OCI-LY7 (cell line): ENCODE results near the gene TNFAIP8L1. TPM values are rescaled to one million over a fixed set of nuclear protein-coding genes. Genes with fewer than 3 reads are reported as not detected.

Experiments
- BruUV-seq: library from RNA; stranded (reverse); fragments of 400-500 nt; replicated peaks from 2 replicates; lab custom pipeline; 2021; lab: Mats Ljungman, UMichigan
- CTCF ChIA-PET: fragments of 300-600 bp; sonication (Branson Sonifier 250); formaldehyde crosslinking; loops from one replicate; lab custom pipeline; 2022; ENCODE audit warnings: antibody characterized with exemption; ENCODE audit not compliant: unreplicated experiment; lab: Charles Lee
- POLR2A ChIA-PET: fragments of 300-600 bp; sonication (Branson Sonifier 250); formaldehyde crosslinking; loops from one replicate; lab custom pipeline; 2022; ENCODE audit warnings: antibody characterized with exemption; lab: Charles Lee
- DNase-seq: peaks from one replicate; pipeline ENCODE4 v3.0.0-alpha.2; 2015; ENCODE audit warnings: low spot score
- H2AFZ ChIP-seq: fragments of 200-600 bp; sonication (generic), shearing (Covaris generic); 2 replicates; pipeline ENCODE4 v1.6.1; 2014; ENCODE audit warnings: mild to moderate bottlenecking, antibody characterized with exemption, low read length, moderate library complexity
- H3K27ac ChIP-seq: fragments of 200-600 bp; sonication (generic); 2 replicates; pipeline ENCODE4 v1.5.1; 2014; ENCODE audit warnings: mixed run types, low read depth, mild to moderate bottlenecking, moderate library complexity, low read length, inconsistent platforms; ENCODE audit not compliant: poor library complexity, severe bottlenecking
- H3K36me3 ChIP-seq: fragments of 200-600 bp; sonication (generic); 2 replicates; pipeline ENCODE4 v1.6.1; 2014; ENCODE audit warnings: mild to moderate bottlenecking, antibody characterized with exemption, low read length, moderate library complexity, mixed read lengths; ENCODE audit not compliant: insufficient read depth
- H3K4me1 ChIP-seq: fragments of 200-600 bp; sonication (generic); 2 replicates; pipeline ENCODE4 v1.5.1; 2014; ENCODE audit warnings: mild to moderate bottlenecking, low read length; ENCODE audit not compliant: insufficient read depth, poor library complexity, severe bottlenecking
- H3K4me2 ChIP-seq: fragments of 200-600 bp; sonication (generic); 2 replicates; pipeline ENCODE4 v1.6.1; 2014; ENCODE audit warnings: mild to moderate bottlenecking, low read length
- H3K4me3 ChIP-seq: fragments of 200-600 bp; sonication (generic); 2 replicates; pipeline ENCODE4 v1.5.1; 2014; ENCODE audit warnings: mild to moderate bottlenecking, low read depth, low read length; ENCODE audit not compliant: poor library complexity, severe bottlenecking
- H3K79me2 ChIP-seq: fragments of 200-600 bp; sonication (generic); 2 replicates; pipeline ENCODE4 v1.6.1; 2016; ENCODE audit warnings: low read depth, mild to moderate bottlenecking, low read length, moderate library complexity, mixed read lengths; ENCODE audit not compliant: insufficient read depth
- H3K9me2 ChIP-seq: fragments of 200-600 bp; sonication (generic); 2 replicates; pipeline ENCODE4 v1.6.1; 2016; ENCODE audit warnings: mild to moderate bottlenecking, low read length, mixed read lengths; ENCODE audit not compliant: insufficient read depth
- H3K9me3 ChIP-seq: fragments of 200-600 bp; sonication (generic); 2 replicates; pipeline ENCODE4 v1.6.1; 2014; ENCODE audit warnings: mild to moderate bottlenecking, mixed run types, low read length, mixed read lengths
- H4K20me1 ChIP-seq: fragments of 200-600 bp; sonication (generic); 2 replicates; pipeline ENCODE4 v1.6.1; 2014; ENCODE audit warnings: mild to moderate bottlenecking, antibody characterized with exemption, low read length, moderate library complexity, mixed read lengths; ENCODE audit not compliant: insufficient read depth
- CTCF ChIP-seq: fragments of 200-600 bp; sonication (generic); conservative IDR thresholded peaks from 2 replicates; pipeline ENCODE4 v1.5.1; 2014; ENCODE audit warnings: mild to moderate bottlenecking, antibody characterized with exemption, low read length, moderate library complexity, mixed read lengths
- EZH2phosphoT487 ChIP-seq: fragments of 200-600 bp; sonication (generic); IDR thresholded peaks from 2 replicates; pipeline ENCODE4 v1.6.1; 2018; ENCODE audit warnings: low read depth, borderline replicate concordance, mild to moderate bottlenecking, mixed run types, antibody characterized with exemption, low read length, moderate library complexity, mixed read lengths
- intact Hi-C: fragments of 100-400 bp; cut with micrococcal nuclease; formaldehyde crosslinking; loops from one replicate; pipeline ENCODE4 v1.10.0; 2022; ENCODE audit not compliant: unreplicated experiment
- total RNA-seq, 2 experiments: library from RNA; depleted of rRNA in 1 of 2; stranded (reverse); fragments of >200 nt in 1 of 2; shearing (Covaris generic) in 1 of 2; gene quantifications; 2 replicates each; pipeline ENCODE4 v1.2.3, GENCODE V29; 2014 to 2022

TNFAIP8L1 gene
- total RNA-seq, 2 experiments from 2014 or later, result 9.0 to 22.7 TPM

- intact Hi-C loops, result loop anchor here (2.0 kb wide), 1 partner anchor 69 kb away; no protein-coding TSS in a partner anchor
- POLR2A ChIA-PET, result interaction anchor here (0.6 kb wide), 1 partner anchor 62 kb away, joined by 4 read pairs; no protein-coding TSS in a partner anchor
Observed at GRCh38 chr19:4636151-4636717, 3.1 kb upstream of the TNFAIP8L1 start.

DNA sequence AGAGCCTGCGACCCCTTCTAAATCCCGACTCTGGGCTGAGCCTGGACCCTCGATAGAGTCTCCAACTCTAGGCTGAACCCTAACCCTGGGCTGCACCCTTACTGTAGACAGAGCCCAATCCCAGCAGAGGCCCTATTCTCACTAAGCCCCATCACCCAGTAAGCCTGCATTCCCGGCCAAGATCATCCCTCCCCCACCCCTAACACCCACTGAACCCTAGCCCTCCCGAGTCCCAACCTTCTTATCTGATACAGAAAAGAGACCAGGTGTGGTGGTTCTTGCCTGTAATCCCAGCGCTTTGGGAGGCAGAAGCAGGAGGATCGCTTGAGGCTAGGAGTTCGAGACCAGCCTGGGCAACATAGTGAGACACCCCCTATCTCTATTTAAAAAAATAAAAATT lies 2.6 kb upstream of the TNFAIP8L1 start:
- H3K36me3 ChIP-seq, result no peaks in the 10 kb centered on the region
- H3K9me2 ChIP-seq, result no peaks in the 10 kb centered on the region
- POLR2A ChIA-PET, result interaction anchor here (0.6 to 0.7 kb wide), 2 partner anchors 62 to 666 kb away, joined by 3 to 4 read pairs; no protein-coding TSS in a partner anchor
- no peak for TF ChIP-seq CTCF
- TF ChIP-seq EZH2phosphoT487, result no peak
- intact Hi-C loops, result loop anchor here (2.0 kb wide), 1 partner anchor 70 kb away; no protein-coding TSS in a partner anchor
- peak overlapping the region; percentile 62 for H3K4me2 ChIP-seq
- H3K27ac ChIP-seq, result no peak overlapping the region
- H2AFZ ChIP-seq, result peak overlapping the region; percentile 65; the same call in 1 of the 2 replicates
- H3K4me3 ChIP-seq, result peak overlapping the region; percentile 56
- DNase-seq, result no peak
- H3K79me2 ChIP-seq, result peaks cover 17% of the 10 kb centered on the region; the same call in 1 of the 2 replicates
- peaks cover 33% of the 10 kb centered on the region for H3K4me1 ChIP-seq
- H3K9me3 ChIP-seq, result no peaks in the 10 kb centered on the region
- CTCF ChIA-PET, result interaction anchor here (0.6 to 1.5 kb wide), 4 partner anchors 39 to 69 kb away, joined by 3 to 5 read pairs (median 3); no protein-coding TSS in a partner anchor
- no TSS peak for BruUV-seq
- H4K20me1 ChIP-seq, result no peaks in the 10 kb centered on the region

More at GRCh38 chr19:4636151-4636717, 3.1 kb upstream of the TNFAIP8L1 start:
- H3K4me2 ChIP-seq, result peak overlapping the region; percentile 62
- H4K20me1 ChIP-seq, result no peaks in the 10 kb centered on the region
- H3K4me3 ChIP-seq, result peak overlapping the region; percentile 56
- H3K9me3 ChIP-seq, result no peaks in the 10 kb centered on the region
- no peaks in the 10 kb centered on the region for H3K9me2 ChIP-seq
- peak; percentile 95 for TF ChIP-seq CTCF
- no peak for TF ChIP-seq EZH2phosphoT487
- peaks cover 17% of the 10 kb centered on the region; the same call in 1 of the 2 replicates for H3K79me2 ChIP-seq
- CTCF ChIA-PET, result interaction anchor here (0.5 to 1.5 kb wide), 5 partner anchors 20 to 69 kb away, joined by 3 to 5 read pairs (median 3); no protein-coding TSS in a partner anchor
- H3K36me3 ChIP-seq, result no peaks in the 10 kb centered on the region
- no peak overlapping the region for H3K27ac ChIP-seq
- H2AFZ ChIP-seq, result peak overlapping the region; percentile 65; the same call in 1 of the 2 replicates
- BruUV-seq, result no TSS peak
- H3K4me1 ChIP-seq, result peaks cover 33% of the 10 kb centered on the region
- DNase-seq, result peak; percentile 79
